HG02938 (cell line): ENCODE results near the gene SLC24A3.

Experiments used
- ATAC-seq: cut with Tn5 transposase; IDR thresholded peaks from one replicate; pipeline ENCODE4 v1.9.1; 2021; ENCODE audit warnings: mild to moderate bottlenecking, moderate library complexity; ENCODE audit not compliant: unreplicated experiment

The SLC24A3 gene

GRCh38 chr20:19451231-19451922, 238.9 kb downstream of the SLC24A3 start:
- no peak for ATAC-seq

GRCh38 chr20:19451923-19452295, 239.5 kb downstream of the SLC24A3 start:
- ATAC-seq, result no peak

GRCh38 chr20:19453410-19453809, 241.0 kb downstream of the SLC24A3 start:
- no peak for ATAC-seq

- ATAC-seq, result no peak
These were observed 241.4 kb downstream of the SLC24A3 start for GRCh38 chr20:19453862-19454261.

- ATAC-seq, result no peak
These were observed 244.4 kb downstream of the SLC24A3 start for GRCh38 chr20:19456595-19457395.

- ATAC-seq, result no peak
These were observed 245.2 kb downstream of the SLC24A3 start for GRCh38 chr20:19457611-19458010.

GRCh38 chr20:19460386-19460785, 247.9 kb downstream of the SLC24A3 start:
- ATAC-seq, result no peak

GRCh38 chr20:19462491-19462890, 250.0 kb downstream of the SLC24A3 start:
- ATAC-seq, result no peak

GRCh38 chr20:19463597-19463996, 251.2 kb downstream of the SLC24A3 start:
- no peak for ATAC-seq

- no peak for ATAC-seq
These were observed 253.1 kb downstream of the SLC24A3 start for GRCh38 chr20:19465536-19465935.

- no peak for ATAC-seq
These were observed 253.9 kb downstream of the SLC24A3 start for GRCh38 chr20:19466206-19466928.

- no peak for ATAC-seq
These were observed 260.9 kb downstream of the SLC24A3 start for GRCh38 chr20:19473216-19473921.

GRCh38 chr20:19473922-19474286, 261.5 kb downstream of the SLC24A3 start:
- ATAC-seq, result no peak

- ATAC-seq, result no peak
These were observed 266.0 kb downstream of the SLC24A3 start for GRCh38 chr20:19478320-19478895.

- no peak for ATAC-seq
These were observed 270.3 kb downstream of the SLC24A3 start for GRCh38 chr20:19482726-19483125.

GRCh38 chr20:19483309-19483708, 270.9 kb downstream of the SLC24A3 start:
- no peak for ATAC-seq

- ATAC-seq, result no peak
These were observed 274.0 kb downstream of the SLC24A3 start for GRCh38 chr20:19486446-19486845.

GRCh38 chr20:19487420-19487819, 275.0 kb downstream of the SLC24A3 start:
- ATAC-seq, result no peak

- no peak for ATAC-seq
These were observed 278.8 kb downstream of the SLC24A3 start for GRCh38 chr20:19491241-19491640.

- no peak for ATAC-seq
These were observed 279.7 kb downstream of the SLC24A3 start for GRCh38 chr20:19492116-19492515.
